Right lobe of liver (tissue), 4 donors: ENCODE data around the gene CXorf66.

ENCODE experiments used
- POLR2A ChIP-seq: fragments of 450-650 bp; IDR thresholded peaks from one replicate; pipeline ENCODE4 v1.6.1; 2017; ENCODE audit warnings: antibody characterized with exemption, mild to moderate bottlenecking
- TF ChIP-seq, protein P1 (sequence below), 4 donors: fragments of 200-600 bp in 3 of 4; fragments of 450-650 bp in 1 of 4; IDR thresholded peaks; one replicate each; pipeline versions ENCODE4 v1.5.1 to v1.8.0; 2016 to 2022; ENCODE audit warnings: antibody characterized with exemption in 4 of 4, mild to moderate bottlenecking in 2 of 4
- donor health status: DM: no; HTN: no; CAD: no.
- donor health status: DM: no; HTN: no; CAD: no.
- donor health status: DM: no; HTN: yes; CAD: no.

DNA sequence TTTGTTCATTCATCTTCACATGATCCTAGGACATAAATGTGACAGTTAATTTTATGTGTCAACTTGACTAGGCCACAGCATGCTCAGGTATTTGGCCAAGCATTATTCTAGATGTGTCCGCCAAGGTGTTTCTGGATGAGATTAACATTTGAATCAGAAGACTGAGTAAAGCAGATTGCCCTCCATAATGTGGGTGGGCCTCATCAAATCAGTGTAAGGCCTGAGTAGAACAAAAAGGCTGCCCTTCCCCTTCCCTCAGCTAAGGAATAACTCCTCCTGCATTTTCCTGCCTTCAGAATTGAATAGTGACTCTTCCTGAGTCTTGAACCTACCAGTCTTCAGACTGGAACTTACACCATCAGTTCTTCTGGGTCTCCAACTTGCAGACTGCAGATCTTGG is 50.9 kb downstream of the CXorf66 start:
- TF ChIP-seq, protein P1, sequence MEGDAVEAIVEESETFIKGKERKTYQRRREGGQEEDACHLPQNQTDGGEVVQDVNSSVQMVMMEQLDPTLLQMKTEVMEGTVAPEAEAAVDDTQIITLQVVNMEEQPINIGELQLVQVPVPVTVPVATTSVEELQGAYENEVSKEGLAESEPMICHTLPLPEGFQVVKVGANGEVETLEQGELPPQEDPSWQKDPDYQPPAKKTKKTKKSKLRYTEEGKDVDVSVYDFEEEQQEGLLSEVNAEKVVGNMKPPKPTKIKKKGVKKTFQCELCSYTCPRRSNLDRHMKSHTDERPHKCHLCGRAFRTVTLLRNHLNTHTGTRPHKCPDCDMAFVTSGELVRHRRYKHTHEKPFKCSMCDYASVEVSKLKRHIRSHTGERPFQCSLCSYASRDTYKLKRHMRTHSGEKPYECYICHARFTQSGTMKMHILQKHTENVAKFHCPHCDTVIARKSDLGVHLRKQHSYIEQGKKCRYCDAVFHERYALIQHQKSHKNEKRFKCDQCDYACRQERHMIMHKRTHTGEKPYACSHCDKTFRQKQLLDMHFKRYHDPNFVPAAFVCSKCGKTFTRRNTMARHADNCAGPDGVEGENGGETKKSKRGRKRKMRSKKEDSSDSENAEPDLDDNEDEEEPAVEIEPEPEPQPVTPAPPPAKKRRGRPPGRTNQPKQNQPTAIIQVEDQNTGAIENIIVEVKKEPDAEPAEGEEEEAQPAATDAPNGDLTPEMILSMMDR (IDR thresholded peaks at IDR 0.05) = no peak
- no peak for TF ChIP-seq POLR2A
